KMS-11 (cell line): Measurements from ENCODE around the gene ARHGEF3.

Experiments
- H2AFZ ChIP-seq: fragments of 200-600 bp; sonication (generic); 2 replicates; pipeline ENCODE4 v1.6.1; 2016; ENCODE audit warnings: antibody characterized with exemption, mixed run types, low read depth
- H3K27ac ChIP-seq: fragments of 200-600 bp; sonication (generic); 2 replicates; pipeline ENCODE4 v1.6.1; 2016; ENCODE audit warnings: mild to moderate bottlenecking, mixed run types
- H3K27me3 ChIP-seq: fragments of 200-600 bp; sonication (generic); 2 replicates; pipeline ENCODE4 v1.6.1; 2017; ENCODE audit warnings: mild to moderate bottlenecking, low read depth, mixed run types, moderate library complexity; ENCODE audit not compliant: insufficient read depth
- H3K36me3 ChIP-seq: fragments of 200-600 bp; sonication (generic); 2 replicates; pipeline ENCODE4 v1.6.1; 2017; ENCODE audit warnings: mild to moderate bottlenecking, mixed run types; ENCODE audit not compliant: insufficient read depth
- H3K4me1 ChIP-seq: fragments of 200-600 bp; sonication (generic); 2 replicates; pipeline ENCODE4 v1.6.1; 2016; ENCODE audit warnings: mild to moderate bottlenecking, low read depth, mixed run types; ENCODE audit not compliant: poor library complexity, severe bottlenecking
- H3K4me2 ChIP-seq: fragments of 200-600 bp; sonication (generic); 2 replicates; pipeline ENCODE4 v1.7.0; 2016; ENCODE audit warnings: mild to moderate bottlenecking, mixed run types
- H3K4me3 ChIP-seq: fragments of 200-600 bp; sonication (generic); IDR thresholded peaks from 2 replicates; pipeline ENCODE4 v1.6.1; 2017; ENCODE audit warnings: low read depth, low read length, mixed read lengths; ENCODE audit not compliant: insufficient read depth
- H3K79me2 ChIP-seq: fragments of 200-600 bp; sonication (generic); 2 replicates; pipeline ENCODE4 v1.6.1; 2016; ENCODE audit warnings: low read depth, mixed run types; ENCODE audit not compliant: insufficient read depth
- H3K9ac ChIP-seq: fragments of 200-600 bp; sonication (generic); 2 replicates; pipeline ENCODE4 v1.6.1; 2016; ENCODE audit warnings: mild to moderate bottlenecking, mixed run types
- H4K20me1 ChIP-seq: fragments of 200-600 bp; sonication (generic); 2 replicates; pipeline ENCODE4 v1.6.1; 2016; ENCODE audit warnings: mild to moderate bottlenecking, mixed run types; ENCODE audit not compliant: insufficient read depth
- TF ChIP-seq, protein P1 (sequence below): fragments of 200-600 bp; sonication (generic); conservative IDR thresholded peaks from 2 replicates; pipeline ENCODE4 v1.6.1; 2017; ENCODE audit warnings: low read depth, mild to moderate bottlenecking, antibody characterized with exemption, low read length, moderate library complexity, mixed read lengths

Gene ARHGEF3

DNA sequence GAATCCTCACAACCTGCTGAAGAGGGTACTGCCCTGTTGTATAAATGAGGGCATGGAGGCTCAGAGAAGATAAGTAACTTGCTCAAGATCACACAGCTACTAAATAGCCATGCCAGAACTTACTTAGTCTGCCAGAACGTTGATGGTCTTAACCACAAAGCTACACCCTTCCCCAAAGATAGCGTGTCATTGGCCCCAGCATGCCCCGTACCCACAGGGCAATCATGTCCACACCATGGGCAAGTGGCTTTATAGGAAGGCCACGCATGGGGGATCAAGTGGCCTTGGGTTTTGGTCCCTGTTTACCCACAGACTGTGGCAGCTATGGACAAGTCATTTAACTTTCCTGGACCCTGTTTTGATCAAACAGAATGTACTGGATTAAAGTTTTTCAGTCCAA lies 15.9 kb upstream of the ARHGEF3 start:
- Histone ChIP-seq H3K79me2 (no peaks in the 10 kb centered on the region), H3K9ac (no peak overlapping the region), H3K36me3 (no peaks in the 10 kb centered on the region), H4K20me1 (no peaks in the 10 kb centered on the region), H3K4me3 (no peak overlapping the region), H3K4me2 (no peak overlapping the region), H2AFZ (no peak overlapping the region), H3K27ac (no peak overlapping the region), H3K27me3 (no peaks in the 10 kb centered on the region), H3K4me1 (peaks cover 18% of the 10 kb centered on the region)
- TF ChIP-seq, protein P1, sequence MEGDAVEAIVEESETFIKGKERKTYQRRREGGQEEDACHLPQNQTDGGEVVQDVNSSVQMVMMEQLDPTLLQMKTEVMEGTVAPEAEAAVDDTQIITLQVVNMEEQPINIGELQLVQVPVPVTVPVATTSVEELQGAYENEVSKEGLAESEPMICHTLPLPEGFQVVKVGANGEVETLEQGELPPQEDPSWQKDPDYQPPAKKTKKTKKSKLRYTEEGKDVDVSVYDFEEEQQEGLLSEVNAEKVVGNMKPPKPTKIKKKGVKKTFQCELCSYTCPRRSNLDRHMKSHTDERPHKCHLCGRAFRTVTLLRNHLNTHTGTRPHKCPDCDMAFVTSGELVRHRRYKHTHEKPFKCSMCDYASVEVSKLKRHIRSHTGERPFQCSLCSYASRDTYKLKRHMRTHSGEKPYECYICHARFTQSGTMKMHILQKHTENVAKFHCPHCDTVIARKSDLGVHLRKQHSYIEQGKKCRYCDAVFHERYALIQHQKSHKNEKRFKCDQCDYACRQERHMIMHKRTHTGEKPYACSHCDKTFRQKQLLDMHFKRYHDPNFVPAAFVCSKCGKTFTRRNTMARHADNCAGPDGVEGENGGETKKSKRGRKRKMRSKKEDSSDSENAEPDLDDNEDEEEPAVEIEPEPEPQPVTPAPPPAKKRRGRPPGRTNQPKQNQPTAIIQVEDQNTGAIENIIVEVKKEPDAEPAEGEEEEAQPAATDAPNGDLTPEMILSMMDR: no peak

DNA sequence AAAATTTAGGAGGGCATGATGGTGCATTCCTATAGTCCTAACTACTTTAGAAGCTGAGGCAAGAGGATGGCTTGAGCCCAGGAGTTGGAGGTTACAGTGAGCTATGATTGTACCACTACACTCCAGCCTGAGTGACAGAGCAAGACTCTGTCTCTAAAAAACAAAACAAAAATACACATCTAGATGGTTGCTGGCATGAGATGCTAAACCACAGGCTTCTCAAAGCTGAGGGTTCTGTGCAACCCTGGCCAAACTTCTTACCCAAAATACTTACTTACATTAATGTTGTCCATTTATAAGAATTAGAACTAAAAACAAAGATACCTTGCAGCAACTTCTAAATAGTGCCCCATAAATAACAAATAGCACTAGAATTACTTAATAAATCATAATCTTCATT lies 14.3 kb upstream of the ARHGEF3 start:
- TF ChIP-seq, protein P1: no peak
- Histone ChIP-seq H3K27me3 (no peaks in the 10 kb centered on the region), H3K79me2 (no peaks in the 10 kb centered on the region), H3K4me2 (no peak overlapping the region), H3K4me3 (no peak overlapping the region), H3K9ac (no peak overlapping the region), H3K36me3 (no peaks in the 10 kb centered on the region), H3K27ac (no peak overlapping the region), H3K4me1 (peaks cover 26% of the 10 kb centered on the region), H4K20me1 (no peaks in the 10 kb centered on the region), H2AFZ (no peak overlapping the region)

DNA sequence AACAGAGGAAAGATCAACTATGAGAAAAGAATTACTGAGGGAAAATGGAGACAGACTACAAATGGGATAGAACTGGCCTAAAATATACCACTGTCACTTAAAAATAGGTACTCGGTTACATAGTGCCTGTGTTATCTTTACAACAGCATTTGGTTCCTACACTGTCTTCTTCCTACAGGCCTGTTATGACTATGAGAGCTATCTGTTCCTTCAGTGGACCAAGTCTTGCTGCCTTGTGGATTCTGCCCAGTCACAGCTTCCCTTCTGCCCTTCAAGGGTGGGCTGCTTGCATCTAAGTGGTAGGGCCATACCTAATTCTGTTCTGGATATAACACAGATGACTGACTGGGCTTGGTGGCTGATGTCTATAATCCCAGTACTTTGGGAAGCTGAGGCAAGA lies 13.8 kb upstream of the ARHGEF3 start:
- Histone ChIP-seq H3K27me3 (no peaks in the 10 kb centered on the region), H2AFZ (no peak overlapping the region), H3K4me1 (peaks cover 26% of the 10 kb centered on the region), H3K9ac (no peak overlapping the region), H4K20me1 (no peaks in the 10 kb centered on the region), H3K79me2 (no peaks in the 10 kb centered on the region), H3K27ac (no peak overlapping the region), H3K4me3 (no peak overlapping the region), H3K4me2 (no peak overlapping the region), H3K36me3 (no peaks in the 10 kb centered on the region)
- TF ChIP-seq, protein P1: no peak

DNA sequence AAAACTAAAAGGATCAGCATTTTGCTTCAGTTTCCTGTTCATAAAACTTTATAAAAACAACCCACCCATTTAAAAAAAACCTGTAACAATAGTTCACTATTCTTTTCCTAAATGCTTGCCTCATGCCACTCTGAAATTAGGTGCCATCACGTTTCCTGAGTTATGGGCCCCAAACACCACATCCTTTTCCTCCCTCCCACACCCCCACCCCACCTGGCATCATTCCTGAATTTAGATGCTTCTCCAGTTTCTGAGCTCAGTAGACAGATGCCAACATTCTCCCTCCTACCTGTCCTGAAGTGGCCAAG lies 11.9 kb upstream of the ARHGEF3 start:
- Histone ChIP-seq H3K36me3 (no peaks in the 10 kb centered on the region), H3K79me2 (no peaks in the 10 kb centered on the region), H3K4me3 (no peak overlapping the region), H3K27ac (no peak overlapping the region), H3K27me3 (no peaks in the 10 kb centered on the region), H3K4me1 (peaks cover 26% of the 10 kb centered on the region), H2AFZ (no peak overlapping the region), H3K9ac (no peak overlapping the region), H3K4me2 (peak overlapping the region; percentile 54), H4K20me1 (no peaks in the 10 kb centered on the region)
- TF ChIP-seq, protein P1: no peak
